T-helper 1 cell treated with Interleukin-12 subunit alpha and Interleukin-12 subunit beta and Interleukin-4 antibody, amounts not matched to agents 30 ng/mL and 1 ng/mL, for 36 hours (primary cell): ENCODE data around the gene ZNF600. TPM values are rescaled to one million over a fixed set of nuclear protein-coding genes. Genes with fewer than 3 reads are reported as not detected.

Experiments used
- total RNA-seq: library from RNA; stranded (reverse); gene quantifications from 2 replicates; pipeline ENCODE4 v1.2.3, GENCODE V29; 2022

The ZNF600 gene
- total RNA-seq, 1 donor from 2014 or later, result 16.3 TPM

Other genes starting within 250 kb of the ZNF600 start
- 26.8 and 29.1 TPM in 2 replicates for gene ZNF701, start 216.5 kb downstream of the ZNF600 start, total RNA-seq
- 40.7 and 42.6 TPM in 2 replicates for gene ZNF83, start 148.4 kb downstream of the ZNF600 start, total RNA-seq
- 30.6 and 38.4 TPM in 2 replicates for gene ZNF611, start 51.7 kb downstream of the ZNF600 start, total RNA-seq
- gene ZNF28, start 34.8 kb upstream of the ZNF600 start, total RNA-seq, result 19.4 and 23.2 TPM in 2 replicates
- 18.5 and 20.5 TPM in 2 replicates for gene ZNF468, start 70.8 kb upstream of the ZNF600 start, total RNA-seq
- 11.4 TPM in 2 replicates for gene ZNF320, start 110.8 kb upstream of the ZNF600 start, total RNA-seq
- gene ZNF888, start 136.6 kb upstream of the ZNF600 start, total RNA-seq, result 5.9 and 6.1 TPM in 2 replicates
- 8.7 and 10.8 TPM in 2 replicates for gene ZNF816, start 176.1 kb upstream of the ZNF600 start, total RNA-seq
- not detected in 2 replicates for gene ERVV-1, start 227.1 kb upstream of the ZNF600 start, total RNA-seq